HG02763 (cell line): ENCODE data around the gene FUT7.

Source experiments
- ATAC-seq: cut with Tn5 transposase; IDR thresholded peaks from one replicate; pipeline ENCODE4 v1.9.1; 2021; ENCODE audit warnings: mild to moderate bottlenecking, moderate library complexity; ENCODE audit not compliant: unreplicated experiment

The FUT7 gene

DNA sequence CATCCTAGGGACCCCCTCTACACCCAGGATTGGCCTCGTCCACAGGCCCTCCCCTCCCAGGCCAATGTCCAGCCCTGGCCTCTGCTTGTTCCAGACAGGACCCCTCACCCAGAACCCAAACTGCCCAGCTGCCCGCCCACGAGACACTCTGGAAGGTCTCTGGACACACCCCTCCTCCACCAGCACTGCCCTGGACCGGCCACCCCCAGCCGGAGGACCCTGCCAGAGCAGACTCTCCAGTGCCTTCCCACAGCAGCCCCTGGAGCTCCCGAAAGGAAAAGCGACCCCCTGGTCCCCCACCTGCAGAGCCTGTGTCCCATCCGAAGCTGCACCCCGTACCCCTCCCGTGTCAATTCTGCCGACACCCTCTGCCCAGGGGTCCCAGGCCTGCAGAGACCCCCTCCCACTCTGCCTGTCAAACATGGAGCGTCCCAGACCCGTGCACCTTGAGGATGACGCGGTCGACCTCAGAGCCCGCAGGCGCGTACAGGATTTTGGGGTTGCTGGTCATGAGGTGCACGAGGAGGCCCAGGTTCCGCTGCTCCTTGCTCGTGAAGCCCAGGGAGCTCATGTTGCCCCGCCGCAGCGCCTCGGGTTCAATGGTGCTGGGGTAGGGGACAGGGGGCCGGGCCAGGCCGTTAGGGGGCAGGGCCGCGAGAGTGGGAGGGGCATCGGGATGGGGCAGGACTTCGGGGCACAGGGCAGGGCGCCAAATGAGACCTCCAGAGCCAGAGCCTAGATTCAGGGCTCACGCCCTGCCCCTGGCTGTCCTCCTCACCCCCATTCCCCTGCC is 11.8 kb downstream of the FUT7 start:
- ATAC-seq = no peak

DNA sequence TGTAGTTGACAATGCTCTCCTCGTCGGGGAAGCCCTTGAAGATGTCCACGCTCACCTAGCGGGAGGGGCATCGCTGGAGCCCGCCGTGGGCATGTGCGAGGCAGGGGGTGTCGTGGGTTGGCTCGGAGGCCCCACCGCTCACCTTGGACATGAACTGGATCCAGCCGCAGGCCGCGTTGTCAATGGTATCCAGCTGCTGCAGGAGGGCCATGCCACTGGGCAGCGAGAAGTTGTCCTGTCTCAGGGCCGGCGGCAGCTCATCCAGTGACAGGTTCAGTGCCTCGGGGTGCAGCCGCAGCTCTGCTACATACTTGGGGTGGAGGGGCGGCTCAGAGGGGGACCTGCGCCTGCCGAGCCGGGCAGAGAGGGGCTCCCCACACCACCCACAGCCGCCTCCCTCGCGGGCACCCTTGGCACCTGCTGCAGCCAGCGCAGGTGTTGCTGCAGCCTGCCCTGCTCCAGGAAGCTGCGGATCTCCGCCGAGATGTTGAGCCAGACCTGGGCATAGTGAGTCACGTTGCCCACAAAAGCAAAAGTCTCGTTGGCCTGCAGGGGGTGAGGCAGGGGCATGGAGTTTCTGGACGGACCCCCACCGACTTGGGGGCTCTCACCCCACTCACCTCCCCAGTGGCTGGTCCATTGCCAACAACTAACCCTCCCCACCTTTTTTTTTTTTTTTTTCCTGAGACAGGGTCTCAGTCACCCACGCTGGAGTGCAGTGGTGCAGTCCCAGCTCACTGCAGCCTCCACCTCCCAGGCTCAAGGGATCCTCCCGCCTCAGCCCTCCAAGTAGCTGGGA is 12.9 kb downstream of the FUT7 start:
- ATAC-seq = no peak

DNA sequence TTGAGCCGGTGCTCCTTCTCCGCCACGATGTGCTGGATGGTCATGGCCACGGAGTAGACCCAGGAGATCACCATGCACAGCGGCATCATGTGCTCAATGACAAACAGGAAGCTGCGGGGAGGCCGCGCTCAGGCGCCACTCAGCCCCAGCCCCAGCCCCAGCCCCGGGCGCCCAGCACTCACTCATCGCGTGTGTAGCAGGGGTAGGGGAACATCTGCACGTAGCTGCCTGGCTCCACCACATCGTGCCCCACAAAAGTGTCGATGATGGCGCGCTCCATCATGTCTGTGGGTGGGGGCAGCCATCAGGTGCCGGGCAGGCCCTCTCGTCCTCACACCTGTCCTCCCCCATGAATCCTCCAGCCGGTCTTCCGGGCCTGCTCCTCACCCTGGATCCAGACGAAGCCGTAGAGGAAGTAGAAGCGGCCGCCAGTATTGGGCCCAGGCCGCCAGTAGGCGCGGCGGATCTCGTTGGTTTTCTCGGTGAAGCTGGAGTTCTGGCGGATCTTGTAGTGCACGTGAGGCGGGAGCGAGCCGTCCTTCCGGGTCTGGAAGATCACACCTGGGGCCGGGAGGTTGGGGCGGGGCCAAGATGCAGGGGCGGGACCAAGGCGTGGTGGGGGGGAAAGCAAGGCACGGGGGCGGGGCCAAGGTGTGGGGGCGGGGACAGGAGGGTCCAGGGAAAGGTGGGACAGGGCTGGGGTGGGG is 13.9 kb downstream of the FUT7 start:
- ATAC-seq = no peak

DNA sequence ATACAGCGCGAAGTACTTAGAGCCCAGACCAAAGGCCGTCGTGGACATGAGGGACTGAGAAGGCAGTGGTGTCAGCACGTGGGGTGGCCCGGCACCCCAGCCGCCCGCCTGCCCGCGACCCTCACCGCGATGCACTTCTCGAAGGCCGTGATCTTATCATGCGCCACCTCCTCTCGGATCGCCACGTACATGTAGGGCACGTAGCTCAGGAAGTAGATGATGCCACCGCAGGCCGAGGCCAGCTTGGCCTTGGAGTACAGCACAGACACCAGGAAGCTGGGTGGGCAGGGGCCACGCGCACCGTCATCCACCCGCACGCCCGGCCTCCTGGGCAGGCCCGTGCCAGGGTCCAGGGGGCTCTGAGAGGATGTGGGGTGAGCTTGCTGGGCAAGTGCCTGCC is 14.8 kb downstream of the FUT7 start:
- ATAC-seq = no peak

DNA sequence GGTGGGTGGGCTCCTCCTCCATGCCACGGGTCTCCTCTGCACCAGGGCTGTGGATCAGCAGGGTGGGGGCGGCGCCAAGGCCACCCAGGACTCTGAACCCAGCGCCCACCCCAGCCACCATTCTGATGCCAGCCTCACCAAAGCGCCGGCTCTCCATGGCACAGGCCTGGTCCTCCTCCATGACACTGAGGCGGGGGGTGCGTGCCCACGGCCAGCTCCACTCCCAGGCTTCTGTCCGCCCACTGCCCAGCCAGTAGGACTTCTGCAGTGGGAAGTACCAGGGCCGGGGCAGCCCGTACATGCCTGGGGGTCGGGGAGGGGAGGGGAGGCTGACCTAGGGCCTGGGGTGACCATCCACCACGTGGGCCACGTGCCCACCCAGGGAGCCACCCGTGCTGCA is 15.5 kb downstream of the FUT7 start:
- no peak for ATAC-seq

DNA sequence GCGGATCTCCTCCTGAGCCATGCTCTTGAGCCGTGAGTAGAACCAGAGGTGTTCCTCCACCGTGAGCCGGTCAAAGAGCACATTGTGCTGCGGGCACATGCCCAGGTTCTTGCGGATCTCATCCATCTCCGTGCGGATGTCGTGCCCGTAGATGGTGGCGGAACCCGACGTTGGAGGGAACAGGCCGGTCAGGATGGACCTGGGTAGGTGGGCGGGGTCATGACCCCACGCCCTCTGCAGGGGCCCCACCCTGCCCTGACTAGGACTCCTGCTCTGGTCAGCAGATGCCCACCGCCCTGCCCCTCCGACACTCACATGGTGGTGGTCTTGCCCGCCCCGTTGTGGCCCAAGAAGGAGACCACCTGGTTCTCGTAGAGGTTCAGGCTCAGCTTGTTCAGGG is 15.9 kb downstream of the FUT7 start:
- ATAC-seq = no peak

DNA sequence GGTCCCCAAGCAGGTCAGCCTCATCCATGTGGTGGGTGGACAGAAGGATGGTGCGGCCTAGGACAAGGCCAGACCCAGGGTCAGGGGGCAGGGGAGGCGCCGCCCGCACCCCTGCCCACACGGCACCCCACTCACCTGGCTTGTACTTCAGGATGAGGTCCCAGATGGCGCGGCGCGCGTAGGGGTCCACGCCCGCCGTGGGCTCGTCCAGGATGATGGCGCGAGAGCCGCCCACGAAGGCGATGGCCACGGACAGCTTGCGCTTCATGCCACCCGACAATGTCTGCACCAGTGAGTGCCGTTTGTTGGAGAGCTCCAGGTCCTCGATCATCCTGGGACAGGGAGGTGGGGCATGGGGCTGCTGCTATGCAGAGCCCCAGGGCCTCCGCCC is 16.4 kb downstream of the FUT7 start:
- no peak for ATAC-seq

DNA sequence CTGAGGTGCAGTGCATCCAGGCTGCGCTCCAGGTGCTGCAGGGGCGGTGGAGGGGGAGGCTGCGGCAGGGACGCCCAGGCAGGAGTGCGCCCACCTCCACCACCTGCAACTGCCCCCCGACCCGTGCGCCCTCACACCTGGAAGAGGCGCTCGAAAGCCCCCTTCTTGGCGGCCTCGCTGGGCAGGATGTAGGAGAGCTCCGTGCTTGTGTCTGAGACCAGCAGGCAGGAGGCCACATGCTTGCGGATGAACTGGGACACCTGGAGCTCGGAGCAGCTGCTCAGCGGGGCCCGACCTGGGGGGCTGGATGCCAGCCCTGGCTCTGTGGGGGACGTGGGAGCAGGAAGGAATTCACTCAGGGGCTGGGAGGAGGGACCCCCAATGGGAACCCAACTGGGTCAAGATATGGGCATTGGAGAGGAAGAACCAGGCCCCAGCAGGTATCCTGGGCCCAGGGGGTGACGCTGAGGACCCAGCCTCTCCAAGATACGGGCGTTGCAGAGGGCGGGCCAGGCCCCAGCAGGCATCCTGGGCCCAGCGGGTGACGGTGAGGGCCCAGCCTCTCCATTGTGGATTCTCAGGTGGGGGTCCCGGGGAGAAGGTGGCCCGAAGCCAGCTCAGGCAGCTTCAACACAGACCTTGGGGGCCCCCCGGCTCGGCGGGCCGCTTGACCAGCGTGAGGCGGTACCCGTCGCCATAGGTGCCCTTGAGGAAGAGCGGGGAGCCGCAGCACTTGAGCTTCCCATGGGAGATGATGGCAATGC is 16.9 kb downstream of the FUT7 start:
- ATAC-seq = no peak

DNA sequence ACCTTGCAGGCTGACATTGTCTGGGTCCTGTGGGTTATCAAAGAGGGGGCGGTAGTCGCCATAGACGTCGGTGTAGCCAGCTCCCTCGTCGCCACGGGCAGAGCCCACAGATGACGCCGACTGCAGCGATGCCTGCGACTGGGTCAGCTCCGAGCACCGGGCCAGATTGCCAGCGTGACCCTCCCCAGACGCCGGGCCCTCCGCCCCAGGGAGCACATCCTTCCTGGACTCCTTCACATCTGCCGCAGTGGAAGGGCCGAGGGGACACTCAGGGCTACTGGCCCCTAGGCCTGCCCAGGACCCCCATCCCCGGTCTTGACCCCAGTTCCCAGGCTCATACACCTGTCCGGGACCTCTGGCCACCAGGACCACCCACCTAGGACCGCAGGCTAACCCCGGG is 17.7 kb downstream of the FUT7 start:
- no peak for ATAC-seq

DNA sequence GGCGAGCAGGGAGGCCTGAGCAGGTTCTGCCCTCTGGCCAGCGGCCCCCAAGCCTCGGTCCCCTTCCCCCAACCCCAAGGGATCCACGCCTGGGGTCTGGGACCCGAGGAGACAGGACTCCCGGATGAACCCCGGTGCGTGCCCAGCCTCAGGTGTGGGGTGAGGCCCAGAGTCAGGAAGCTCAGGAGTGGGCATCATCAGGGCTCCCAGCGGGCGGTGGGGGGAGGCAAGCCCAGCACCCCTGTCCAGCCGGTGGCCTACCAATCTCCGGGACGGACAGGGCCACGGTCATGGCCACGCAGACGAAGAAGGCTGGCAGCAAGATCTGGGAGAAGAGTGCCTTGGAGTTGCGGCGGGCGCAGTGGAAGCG is 18.3 kb downstream of the FUT7 start:
- ATAC-seq = no peak

DNA sequence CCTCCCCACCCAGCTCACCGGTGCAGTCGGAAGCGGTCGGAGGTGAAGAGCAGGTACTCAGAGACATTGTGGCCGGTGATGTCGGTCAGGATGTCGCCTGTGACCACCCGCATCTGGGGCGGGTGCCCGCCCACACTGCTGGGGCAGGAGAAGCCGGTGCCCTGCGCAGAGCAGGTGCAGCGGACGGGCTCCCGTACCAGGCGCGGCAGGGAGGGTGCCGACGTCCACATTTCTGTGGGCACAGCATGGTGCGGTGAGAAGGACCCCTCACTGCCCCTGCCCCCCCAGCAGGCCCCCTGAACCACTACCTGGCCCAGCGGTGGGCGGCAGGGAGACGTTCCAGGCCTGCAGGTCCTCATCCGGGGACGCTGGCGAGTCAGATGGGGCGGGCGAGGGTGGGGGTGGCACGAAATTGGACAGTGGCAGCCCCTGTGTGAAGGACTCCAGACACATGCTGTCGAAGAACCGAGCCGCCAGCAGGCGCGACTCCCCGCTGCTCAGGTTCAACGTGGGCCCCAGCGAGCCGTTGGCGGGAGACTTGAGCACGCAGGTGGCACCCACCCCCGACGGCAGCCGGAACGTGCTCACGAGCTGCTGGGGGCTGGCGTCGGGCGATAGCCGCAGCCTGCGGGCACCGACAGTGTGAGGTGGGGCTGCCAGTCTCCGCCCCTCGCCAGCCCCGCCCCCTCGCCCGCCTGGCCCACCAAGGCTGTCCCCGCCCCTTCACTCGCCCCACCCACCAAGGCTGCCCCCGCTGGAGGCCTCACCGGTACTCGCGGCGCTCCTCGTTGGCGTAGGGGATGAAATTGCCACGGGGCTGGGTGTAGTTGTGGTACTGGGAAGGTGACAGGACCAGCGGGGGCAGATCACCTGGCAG is 19.0 kb downstream of the FUT7 start:
- no peak for ATAC-seq

DNA sequence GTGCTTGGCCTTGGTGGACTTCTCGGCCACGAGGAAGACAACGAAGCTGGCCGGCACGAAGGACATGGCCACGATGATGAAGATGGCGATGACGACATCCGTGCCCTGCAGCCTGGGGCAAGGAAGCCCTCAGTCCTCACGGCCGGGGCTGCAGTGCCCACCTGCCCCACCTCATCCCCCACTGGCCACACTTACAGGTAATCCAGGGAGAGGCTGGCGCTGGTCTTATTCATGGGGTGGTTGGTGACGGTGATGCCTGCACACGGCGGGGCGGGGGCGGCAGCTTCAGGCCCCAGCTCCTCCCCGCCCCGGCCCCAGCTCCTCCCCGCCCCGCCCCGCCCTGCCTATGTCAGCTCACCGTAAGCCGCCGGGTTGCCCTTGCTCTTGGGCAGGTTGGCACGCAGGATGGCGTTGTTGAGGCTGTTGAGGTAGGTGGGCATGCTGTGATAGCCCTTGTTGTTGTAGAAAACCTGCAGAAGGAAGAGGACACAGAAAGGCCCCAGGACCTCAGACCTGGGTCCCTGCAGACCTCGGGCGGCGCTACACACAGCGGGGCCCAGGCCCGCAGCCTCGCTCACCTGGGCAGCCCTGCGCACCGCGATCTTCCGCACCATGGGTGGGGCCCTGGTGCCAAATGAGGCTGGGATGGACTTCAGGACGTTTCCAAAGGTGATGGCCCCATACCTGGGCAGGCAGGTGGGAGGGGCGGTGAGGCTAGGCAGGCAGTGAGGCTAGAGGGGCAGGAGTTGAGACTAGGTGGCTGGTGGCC is 19.8 kb downstream of the FUT7 start:
- ATAC-seq = no peak

DNA sequence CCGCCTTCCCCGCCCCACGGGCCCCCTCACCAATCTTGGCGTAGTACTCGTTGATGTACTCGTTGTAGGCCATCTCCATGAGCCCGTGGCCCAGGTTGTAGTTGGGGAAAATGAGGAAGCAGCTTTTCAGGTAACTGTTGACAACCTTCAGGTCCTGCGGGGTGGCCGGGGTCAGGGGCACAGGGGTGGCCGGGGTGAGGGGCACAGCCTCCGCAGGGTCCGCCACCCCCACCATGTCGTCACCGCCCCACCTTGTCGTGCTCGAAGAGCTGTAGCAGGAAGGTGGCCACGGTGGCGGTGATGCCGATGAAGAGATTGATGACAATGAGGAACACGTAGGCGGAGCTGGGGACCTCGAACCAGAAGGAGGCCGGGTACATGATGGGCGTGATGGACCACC is 20.7 kb downstream of the FUT7 start:
- no peak for ATAC-seq

DNA sequence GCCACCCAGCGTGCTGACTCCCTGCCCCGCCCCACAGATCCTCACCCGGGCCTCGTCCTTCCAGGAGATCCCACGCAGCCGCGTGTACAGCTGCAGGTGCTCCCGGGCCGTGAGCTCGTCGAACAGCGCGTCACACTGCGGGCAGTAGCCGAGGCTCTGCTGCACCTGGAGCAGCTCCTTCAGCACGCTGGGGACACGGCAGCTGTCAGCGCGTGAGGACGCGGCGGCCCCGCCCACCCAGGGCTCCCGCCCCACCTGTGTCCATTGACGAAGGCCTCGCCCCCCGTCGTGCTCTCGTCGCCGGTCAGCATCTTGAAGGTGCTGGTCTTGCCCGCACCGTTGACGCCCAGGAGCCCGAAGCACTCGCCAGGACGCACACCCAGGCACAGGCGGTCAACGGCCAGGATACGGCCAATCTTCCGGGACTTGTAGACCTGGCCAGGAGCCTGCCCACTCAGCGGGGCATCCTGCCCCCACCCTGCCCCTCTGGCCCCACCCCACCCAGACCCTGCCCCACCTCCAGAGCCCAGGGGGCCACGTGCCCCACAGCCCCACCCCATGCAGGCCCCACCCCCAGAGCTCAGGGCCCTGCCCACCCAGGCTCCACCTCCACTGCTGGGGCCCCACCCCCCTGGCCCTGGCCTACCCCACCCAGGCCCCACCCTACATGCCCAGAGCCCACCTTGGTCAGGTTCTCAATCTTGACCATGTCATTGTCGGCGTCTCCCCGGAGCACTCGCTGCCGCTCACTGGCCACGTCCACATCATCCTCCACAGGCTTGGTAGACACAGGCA is 21.8 kb downstream of the FUT7 start:
- ATAC-seq = no peak

DNA sequence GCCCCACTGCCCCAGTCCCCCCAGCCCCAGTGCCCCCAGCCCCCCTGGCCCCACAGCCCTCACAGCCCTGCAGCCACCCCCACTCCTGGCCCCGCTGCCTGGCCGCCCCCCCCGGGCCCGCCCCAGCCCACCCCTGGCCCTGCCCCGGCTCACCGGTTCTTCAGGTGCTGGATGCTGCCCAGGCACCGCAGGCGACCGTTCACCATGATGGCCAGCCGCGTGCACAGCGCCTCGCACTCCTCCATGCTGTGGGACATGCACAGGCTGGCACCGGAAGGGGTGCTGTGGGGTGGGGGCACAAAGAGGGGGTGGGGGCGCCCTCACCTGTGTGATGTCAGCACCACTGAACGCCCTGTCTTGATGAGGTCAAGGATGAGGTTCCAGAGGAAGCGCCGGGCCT is 22.7 kb downstream of the FUT7 start:
- ATAC-seq = no peak

DNA sequence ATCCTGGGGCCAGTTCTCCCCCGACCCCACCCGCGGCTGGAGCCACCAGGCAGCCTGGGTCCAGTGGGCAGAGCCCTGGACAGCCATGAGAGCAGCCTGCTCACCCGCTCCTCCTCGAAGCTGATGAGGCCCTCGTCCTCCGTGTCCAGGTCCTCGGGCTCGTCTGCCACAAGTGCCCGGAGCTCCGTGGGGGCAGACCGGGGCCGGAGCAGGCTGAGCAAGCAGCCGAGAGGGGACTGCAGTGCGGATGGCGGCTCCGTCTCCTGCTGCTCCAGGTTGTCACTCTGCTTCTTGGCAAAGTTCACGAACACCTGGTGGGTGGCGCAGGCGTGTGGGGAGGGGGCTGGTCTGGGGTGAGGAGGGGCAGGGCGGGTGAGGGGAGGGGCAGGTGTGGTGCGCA is 23.6 kb downstream of the FUT7 start:
- ATAC-seq = no peak

DNA sequence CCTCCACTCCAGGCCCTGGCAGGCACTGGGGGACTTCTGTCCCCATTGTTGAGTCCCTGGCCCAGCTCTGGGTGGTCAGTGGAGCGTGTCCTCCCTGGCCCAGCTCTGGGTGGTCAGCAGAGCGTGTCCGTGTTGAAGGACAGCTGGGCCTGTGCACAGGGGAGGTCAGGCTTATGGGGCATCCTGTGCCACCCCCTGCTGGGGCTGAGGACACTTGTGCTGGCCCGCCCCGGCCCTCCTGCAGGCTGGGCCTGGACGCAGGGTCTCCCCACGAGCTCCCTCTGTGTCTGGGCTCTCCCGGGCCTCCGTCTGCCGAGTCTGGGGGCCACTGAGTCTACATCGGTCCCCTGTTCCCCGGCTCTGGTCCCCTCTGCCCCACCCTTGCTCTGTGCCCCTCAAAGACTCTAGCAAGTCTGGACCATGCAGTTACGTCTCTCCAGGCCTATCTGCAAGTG is 24.0 kb downstream of the FUT7 start:
- no peak for ATAC-seq

DNA sequence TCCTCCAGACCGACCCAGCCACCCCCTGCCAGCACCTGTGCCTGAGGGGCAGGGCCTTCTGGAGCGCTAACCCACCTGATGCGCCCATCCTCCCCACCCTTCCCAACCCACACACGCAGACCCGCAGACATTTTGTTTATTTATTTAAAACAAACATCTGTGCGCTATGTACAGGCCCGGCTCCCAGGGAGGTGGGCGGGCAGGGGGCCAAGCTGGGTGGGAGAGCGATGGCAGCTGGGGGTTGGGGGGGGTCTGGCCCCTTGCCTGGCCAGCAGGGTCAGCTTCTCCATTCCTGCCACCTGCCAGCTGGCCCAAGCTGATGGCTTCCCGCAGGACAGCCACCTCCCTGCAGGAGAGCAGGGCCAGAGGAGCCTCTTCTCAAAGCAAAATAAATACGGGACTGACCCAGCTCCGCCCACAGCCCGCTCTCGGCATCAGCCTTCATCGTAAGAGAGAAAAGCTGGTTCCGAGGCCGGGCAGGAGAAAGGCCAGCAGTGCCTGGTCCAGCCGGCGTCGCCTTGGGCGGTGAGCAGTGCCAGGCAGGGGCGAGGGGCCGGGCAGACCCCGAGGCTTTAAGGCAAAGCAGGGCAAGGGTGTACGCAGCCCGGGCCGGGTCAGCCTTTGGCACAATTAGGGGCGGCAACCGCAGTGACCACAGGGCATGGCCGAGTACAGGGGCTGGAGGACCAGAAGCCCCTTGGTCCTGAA is 24.6 kb downstream of the FUT7 start:
- no peak for ATAC-seq
